VCaP (cell line): ENCODE results near the gene ITSN2.
"Not testable (repeated sequence)": the region's sequence is repeated elsewhere in the genome, so short reads cannot be mapped to it uniquely, and the experiment has no call there.

Experiments
- H3K27ac ChIP-seq: fragments of 450-650 bp; 2 replicates; pipeline ENCODE4 v1.5.1; 2017
- CTCF ChIP-seq: fragments of 450-650 bp; conservative IDR thresholded peaks from 2 replicates; pipeline ENCODE4 v1.5.1; 2017; ENCODE audit warnings: mild to moderate bottlenecking, moderate library complexity

ITSN2 gene

DNA sequence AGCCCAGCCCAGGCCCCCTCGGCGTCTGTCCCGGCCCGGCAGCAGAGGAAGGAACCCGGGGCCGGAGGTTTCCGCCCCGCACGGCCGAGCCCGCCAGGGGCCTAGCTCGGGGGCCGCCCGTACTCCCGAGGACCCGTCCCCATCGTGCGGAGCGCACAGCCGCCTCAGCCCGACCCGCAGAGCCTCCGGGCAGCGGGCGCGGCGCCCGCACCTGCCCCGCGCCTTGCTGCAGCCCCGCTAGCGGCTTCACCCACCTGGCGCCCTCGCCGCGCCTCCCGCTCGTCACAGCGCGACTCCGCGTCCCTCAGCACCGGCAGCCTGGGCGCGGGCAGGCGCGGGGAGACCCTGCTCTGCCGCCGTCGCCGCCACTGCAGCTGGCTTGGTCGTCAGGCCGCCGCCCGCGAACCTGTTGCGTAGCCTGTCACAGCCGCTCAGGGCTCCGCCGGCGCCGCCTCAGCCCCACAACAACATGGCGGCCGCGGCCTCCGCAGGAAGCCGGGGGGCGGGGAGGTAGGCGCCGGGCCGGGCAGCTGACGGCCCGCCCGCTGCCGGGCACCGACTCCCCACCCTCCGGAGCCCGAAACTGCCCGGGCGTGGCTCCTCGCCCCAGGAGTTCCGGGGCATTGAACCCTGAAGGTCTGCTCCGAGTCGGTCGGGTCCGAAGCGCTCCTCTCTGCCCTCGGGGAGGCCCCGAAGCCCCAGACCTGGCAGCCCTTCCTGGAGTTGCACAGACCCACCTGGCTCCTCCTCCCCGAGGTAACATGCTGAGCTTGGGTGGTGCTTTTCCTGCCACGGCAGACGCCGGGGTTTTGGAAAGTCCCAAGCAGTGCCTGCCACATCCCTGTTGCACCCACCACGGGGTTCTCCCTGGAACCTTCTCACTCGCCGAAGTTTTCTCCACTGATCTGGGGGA lies at the start of gene ITSN2:
ITSN2 (minus strand) TSS at position 487 of the 913 bp plus-strand sequence. CDS start 32,454 bp downstream, outside the sequence.
- TF ChIP-seq CTCF: no peak
- peak within 1 kb of the TSS; percentile 96 for H3K27ac ChIP-seq

DNA sequence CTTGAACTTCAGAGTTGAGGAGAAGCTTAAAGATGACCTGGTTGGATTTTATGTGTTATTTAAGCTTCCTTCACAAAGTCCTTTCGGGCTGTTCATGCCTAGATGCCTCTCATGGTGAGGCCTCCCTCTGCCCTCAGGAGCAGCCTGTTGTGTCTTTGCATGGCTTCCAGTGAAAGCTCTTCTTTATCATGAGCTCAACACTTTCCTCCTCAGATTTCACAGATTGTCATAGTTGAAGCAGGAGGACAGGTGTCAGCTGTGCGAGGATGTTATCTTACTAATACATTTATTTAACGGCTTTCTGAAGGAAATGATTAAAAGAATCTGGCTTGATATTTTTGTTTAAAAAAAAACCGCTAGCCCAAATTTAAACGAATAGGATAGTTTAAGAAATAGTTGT lies 48.8 kb upstream of the ITSN2 start:
- no peak for TF ChIP-seq CTCF
- no peak overlapping the region for H3K27ac ChIP-seq

DNA sequence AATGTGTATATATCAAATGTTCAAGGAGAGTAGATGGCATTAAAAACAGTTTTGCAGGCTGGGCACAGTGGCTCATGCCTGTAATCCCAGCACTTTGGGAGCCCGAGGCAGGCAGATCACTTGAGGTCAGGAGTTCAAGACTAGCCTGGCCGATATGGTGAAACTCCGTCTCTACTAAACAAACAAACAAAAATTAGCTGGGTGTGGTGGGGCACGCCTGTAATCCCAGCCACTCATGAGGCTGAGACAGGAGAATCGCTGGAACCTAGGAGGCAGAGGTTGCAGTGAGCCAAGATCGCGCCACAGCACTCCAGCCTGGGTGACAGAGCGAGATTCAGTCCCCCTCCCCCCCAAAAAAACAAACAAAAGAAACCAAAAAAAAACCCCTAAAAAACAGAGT lies 48.4 kb upstream of the ITSN2 start:
- H3K27ac ChIP-seq: not testable (repeated sequence)

DNA sequence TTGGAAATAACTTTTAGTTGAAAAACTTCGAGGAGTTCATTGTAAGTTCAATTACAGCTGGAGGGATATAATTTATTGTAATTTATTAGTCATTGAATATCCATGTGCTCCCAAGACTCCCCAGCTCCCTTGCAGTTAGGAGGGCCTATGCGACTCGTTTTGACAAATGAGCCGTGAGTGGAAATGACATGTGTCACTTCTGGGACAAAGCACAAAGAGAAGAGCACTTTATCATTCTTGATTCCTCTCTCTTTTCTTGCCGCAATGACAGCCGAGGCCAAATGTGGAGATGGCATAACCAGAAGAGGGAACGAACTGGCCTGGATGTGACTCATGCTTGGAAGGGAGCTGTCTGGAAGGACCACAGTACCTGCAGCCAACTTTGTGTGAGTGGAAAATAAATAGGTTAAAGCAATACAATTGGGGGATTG lies 44.2 kb upstream of the ITSN2 start:
- no peak for TF ChIP-seq CTCF
- H3K27ac ChIP-seq: no peak overlapping the region

GRCh38 chr2:24403832-24404212 lies 43.5 kb upstream of the ITSN2 start:
- TF ChIP-seq CTCF: no peak
- H3K27ac ChIP-seq: no peak overlapping the region

- no peak overlapping the region for H3K27ac ChIP-seq
- TF ChIP-seq CTCF: no peak
These were observed 43.0 kb upstream of the ITSN2 start for GRCh38 chr2:24403168-24403831.

GRCh38 chr2:24402242-24403097 lies 42.1 kb upstream of the ITSN2 start:
- TF ChIP-seq CTCF: no peak
- no peak overlapping the region for H3K27ac ChIP-seq
